GM19023 (cell line): ENCODE data around the gene HUWE1.
"Not testable (repeated sequence)": the region's sequence is repeated elsewhere in the genome, so short reads cannot be mapped to it uniquely, and the experiment has no call there.

Experiments
- ATAC-seq: cut with Tn5 transposase; IDR thresholded peaks from one replicate; pipeline ENCODE4 v1.9.1; 2021; ENCODE audit warnings: mild to moderate bottlenecking, moderate library complexity; ENCODE audit not compliant: unreplicated experiment

HUWE1 gene

GRCh38 chrX:53686151-53686885, at the start of gene HUWE1:
Gene HUWE1, minus strand, starts transcription at chrX:53686719. Its CDS starts 32,612 bp downstream, at chrX:53654107.
- ATAC-seq: peak; percentile 49

- no peak for ATAC-seq
Measured at GRCh38 chrX:53732797-53733196, 46.3 kb upstream of the HUWE1 start.

GRCh38 chrX:53729751-53730150, 43.2 kb upstream of the HUWE1 start:
- no peak for ATAC-seq

GRCh38 chrX:53728506-53728905, 42.0 kb upstream of the HUWE1 start:
- ATAC-seq: no peak

GRCh38 chrX:53724872-53725271, 38.4 kb upstream of the HUWE1 start:
- no peak for ATAC-seq

GRCh38 chrX:53723381-53723780, 36.9 kb upstream of the HUWE1 start:
- no peak for ATAC-seq

- not testable (repeated sequence) for ATAC-seq
Measured at GRCh38 chrX:53721610-53722009, 35.1 kb upstream of the HUWE1 start.

GRCh38 chrX:53719666-53720065, 33.1 kb upstream of the HUWE1 start:
- ATAC-seq: not testable (repeated sequence)

GRCh38 chrX:53718073-53718472, 31.6 kb upstream of the HUWE1 start:
- ATAC-seq: no peak

- no peak for ATAC-seq
Measured at GRCh38 chrX:53717205-53717604, 30.7 kb upstream of the HUWE1 start.

- peak; percentile 31 for ATAC-seq
Measured at GRCh38 chrX:53716328-53717088, 30.0 kb upstream of the HUWE1 start.

GRCh38 chrX:53715346-53715924, 28.9 kb upstream of the HUWE1 start:
- no peak for ATAC-seq

- ATAC-seq: peak; percentile 62
Measured at GRCh38 chrX:53714580-53715345, 28.2 kb upstream of the HUWE1 start.

- ATAC-seq: no peak
Measured at GRCh38 chrX:53713987-53714579, 27.6 kb upstream of the HUWE1 start.

GRCh38 chrX:53711436-53711835, 24.9 kb upstream of the HUWE1 start:
- no peak for ATAC-seq

- no peak for ATAC-seq
Measured at GRCh38 chrX:53704854-53705253, 18.3 kb upstream of the HUWE1 start.

GRCh38 chrX:53704294-53704693, 17.8 kb upstream of the HUWE1 start:
- ATAC-seq: peak; percentile 60

- ATAC-seq: no peak
Measured at GRCh38 chrX:53695946-53696549, 9.5 kb upstream of the HUWE1 start.

GRCh38 chrX:53694642-53695041, 8.1 kb upstream of the HUWE1 start:
- ATAC-seq: no peak

- no peak for ATAC-seq
Measured at GRCh38 chrX:53688300-53688699, 1.8 kb upstream of the HUWE1 start.
